Ishikawa (cell line): Measurements from ENCODE around the gene FARS2.

ENCODE experiments used
- CEBPB ChIP-seq: IDR thresholded peaks from 2 replicates; pipeline ENCODE4 v1.6.1; 2012
- CREB1 ChIP-seq: IDR thresholded peaks from 2 replicates; pipeline ENCODE4 v1.6.1; 2012; ENCODE audit warnings: low read depth
- EGR1 ChIP-seq: IDR thresholded peaks from 2 replicates; pipeline ENCODE4 v1.6.1; 2012
- EP300 ChIP-seq: IDR thresholded peaks from 2 replicates; pipeline ENCODE4 v1.6.1; 2012; ENCODE audit warnings: borderline replicate concordance
- FOXM1 ChIP-seq: IDR thresholded peaks from 2 replicates; pipeline ENCODE4 v1.6.1; 2012; ENCODE audit warnings: low read depth, borderline replicate concordance
- MAX ChIP-seq: IDR thresholded peaks from 2 replicates; pipeline ENCODE4 v1.6.1; 2012
- NFIC ChIP-seq: IDR thresholded peaks from 2 replicates; pipeline ENCODE4 v1.6.1; 2012
- RAD21 ChIP-seq: IDR thresholded peaks from 2 replicates; pipeline ENCODE4 v1.6.1; 2012; ENCODE audit warnings: low read depth
- REST ChIP-seq: IDR thresholded peaks from 2 replicates; pipeline ENCODE4 v1.6.1; 2012; ENCODE audit warnings: low read depth, mild to moderate bottlenecking
- TAF1 ChIP-seq: IDR thresholded peaks from 2 replicates; pipeline ENCODE4 v1.6.1; 2012; ENCODE audit warnings: low read depth, mild to moderate bottlenecking
- TCF12 ChIP-seq: IDR thresholded peaks from 2 replicates; pipeline ENCODE4 v1.6.1; 2012; ENCODE audit warnings: low read depth
- TEAD4 ChIP-seq: IDR thresholded peaks from 2 replicates; pipeline ENCODE4 v1.6.1; 2012
- YY1 ChIP-seq: IDR thresholded peaks from 2 replicates; pipeline ENCODE4 v1.6.1; 2012; ENCODE audit warnings: low read depth
- ZBTB7A ChIP-seq: IDR thresholded peaks from 2 replicates; pipeline ENCODE4 v1.6.1; 2012; ENCODE audit warnings: low read depth
- TF ChIP-seq, protein P1 (sequence below): IDR thresholded peaks from 2 replicates; pipeline ENCODE4 v1.6.1; 2012

Gene FARS2

DNA sequence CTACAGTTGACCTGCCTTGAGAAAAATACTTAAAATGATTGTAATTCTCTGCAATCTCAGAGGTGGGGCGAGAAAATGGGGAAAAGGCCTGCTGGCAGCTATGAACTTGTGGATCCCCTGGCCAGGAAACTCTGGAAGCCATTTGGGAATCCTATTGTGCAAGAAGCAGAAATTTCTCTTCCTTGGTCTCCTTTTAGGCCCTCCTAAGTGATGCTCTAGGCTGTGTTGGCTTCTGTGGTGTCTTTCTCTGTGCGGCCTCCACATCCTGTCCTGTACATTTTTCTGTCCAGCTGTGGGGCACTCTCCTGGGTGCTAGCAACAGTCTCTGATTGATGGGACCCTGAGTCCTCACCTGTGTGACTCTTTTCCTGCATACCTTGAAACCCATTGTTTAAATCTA, 290.9 kb downstream of the FARS2 start:
- TF ChIP-seq NFIC (no peak), TCF12 (no peak), CREB1 (no peak), CEBPB (no peak), YY1 (no peak), EP300 (no peak), MAX (no peak), RAD21 (no peak), FOXM1 (no peak), REST (no peak), TAF1 (no peak)
- TF ChIP-seq, protein P1, sequence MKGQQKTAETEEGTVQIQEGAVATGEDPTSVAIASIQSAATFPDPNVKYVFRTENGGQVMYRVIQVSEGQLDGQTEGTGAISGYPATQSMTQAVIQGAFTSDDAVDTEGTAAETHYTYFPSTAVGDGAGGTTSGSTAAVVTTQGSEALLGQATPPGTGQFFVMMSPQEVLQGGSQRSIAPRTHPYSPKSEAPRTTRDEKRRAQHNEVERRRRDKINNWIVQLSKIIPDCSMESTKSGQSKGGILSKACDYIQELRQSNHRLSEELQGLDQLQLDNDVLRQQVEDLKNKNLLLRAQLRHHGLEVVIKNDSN: no peak

GRCh38 chr6:5553767-5554166, 292.5 kb downstream of the FARS2 start:
- TF ChIP-seq EGR1: no peak
- no peak for TF ChIP-seq NFIC
- no peak for TF ChIP-seq RAD21
- no peak for TF ChIP-seq MAX
- no peak for TF ChIP-seq CEBPB
- no peak for TF ChIP-seq TAF1
- TF ChIP-seq EP300: no peak
- TF ChIP-seq YY1: no peak
- TF ChIP-seq TEAD4: no peak
- no peak for TF ChIP-seq ZBTB7A
- no peak for TF ChIP-seq FOXM1
- TF ChIP-seq CREB1: no peak
- TF ChIP-seq, protein P1: no peak

DNA sequence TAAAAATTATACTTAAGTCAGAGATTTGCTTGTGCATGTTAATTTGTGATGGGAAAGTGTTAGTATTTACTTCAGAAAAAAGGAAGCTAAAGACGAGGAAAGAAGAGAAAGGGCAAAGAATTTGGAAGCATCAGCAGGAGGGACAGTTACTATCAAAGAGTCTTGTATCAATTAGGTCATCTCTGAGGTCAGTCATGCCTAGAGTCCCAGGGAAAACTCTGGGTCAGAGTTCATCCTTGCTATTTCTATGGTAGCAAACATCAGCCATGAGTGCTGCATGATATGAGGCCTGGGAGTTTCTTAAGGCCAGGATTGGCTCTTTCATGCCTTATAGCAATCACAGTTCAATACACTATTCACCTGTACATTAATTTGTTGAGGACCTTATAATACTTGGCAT, 292.9 kb downstream of the FARS2 start:
- TF ChIP-seq MAX: no peak
- TF ChIP-seq, protein P1: no peak
- TF ChIP-seq TCF12: no peak
- TF ChIP-seq CEBPB: no peak
- no peak for TF ChIP-seq TEAD4
- TF ChIP-seq RAD21: no peak

DNA sequence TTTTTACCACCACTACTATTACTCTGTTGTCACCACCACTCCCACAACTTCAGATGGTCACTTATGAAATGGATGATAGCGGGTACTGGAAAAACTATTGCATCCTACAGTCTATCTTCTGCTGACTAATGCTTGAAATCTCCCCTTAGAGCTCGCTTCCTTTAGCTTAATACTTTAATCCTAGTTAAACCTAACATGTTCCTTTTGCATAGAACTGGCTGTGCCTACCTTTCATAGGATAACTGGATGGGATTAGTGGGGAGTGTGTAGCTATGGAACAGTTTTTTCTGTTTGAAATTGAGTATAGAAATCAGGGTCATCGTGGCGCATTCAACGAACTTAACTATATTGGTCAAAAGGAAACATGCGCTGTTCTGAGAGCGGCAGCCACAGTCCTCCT, 294.7 kb downstream of the FARS2 start:
- no peak for TF ChIP-seq FOXM1
- no peak for TF ChIP-seq TCF12
- no peak for TF ChIP-seq EGR1
- TF ChIP-seq CREB1: no peak
- no peak for TF ChIP-seq TAF1

GRCh38 chr6:5557506-5557905, 296.2 kb downstream of the FARS2 start:
- no peak for TF ChIP-seq TAF1
- TF ChIP-seq NFIC: no peak
- TF ChIP-seq, protein P1: no peak
- no peak for TF ChIP-seq CEBPB
- TF ChIP-seq ZBTB7A: no peak
- TF ChIP-seq REST: no peak
- no peak for TF ChIP-seq MAX
- TF ChIP-seq TEAD4: no peak
- no peak for TF ChIP-seq RAD21
- no peak for TF ChIP-seq EGR1
- no peak for TF ChIP-seq TCF12
- no peak for TF ChIP-seq CREB1
- TF ChIP-seq FOXM1: no peak
- no peak for TF ChIP-seq YY1
- TF ChIP-seq EP300: no peak

- TF ChIP-seq TEAD4: no peak
- TF ChIP-seq EP300: no peak
- no peak for TF ChIP-seq NFIC
- TF ChIP-seq YY1: no peak
- no peak for TF ChIP-seq EGR1
- TF ChIP-seq MAX: no peak
- TF ChIP-seq CEBPB: no peak
These were observed 298.3 kb downstream of the FARS2 start for GRCh38 chr6:5559651-5560050.
